Effector memory CD8-positive, alpha-beta T cell (primary cell): Measurements from ENCODE around the gene CREB3L2.
"Not testable (repeated sequence)": the region's sequence is repeated elsewhere in the genome, so short reads cannot be mapped to it uniquely, and the experiment has no call there.

ENCODE experiments used
- ATAC-seq: fragments of 150-1000 bp; cut with Tn5 transposase; replicated peaks from 2 replicates; pipeline ENCODE4 v1.10.0; 2021; ENCODE audit warnings: mild to moderate bottlenecking, moderate library complexity
- DNase-seq, 3 experiments: peaks; one replicate each; pipeline ENCODE4 v3.0.0; 2021
- H3K27ac Mint-ChIP-seq, 2 donors: one replicate each; pipeline ENCODE4 v1.8.0; 2022; ENCODE audit warnings: mild to moderate bottlenecking in 2 of 2, mixed read lengths in 2 of 2, moderate library complexity in 2 of 2
- H3K27me3 Mint-ChIP-seq, 2 donors: one replicate each; pipeline ENCODE4 v1.8.0; 2022; ENCODE audit warnings: mixed read lengths in 2 of 2
- H3K36me3 Mint-ChIP-seq: one replicate; pipeline ENCODE4 v1.8.0; 2022; ENCODE audit warnings: mild to moderate bottlenecking, moderate library complexity, mixed read lengths; ENCODE audit not compliant: insufficient read depth
- H3K4me1 Mint-ChIP-seq, 2 donors: one replicate each; pipeline ENCODE4 v1.8.0; 2022; ENCODE audit warnings: low read depth in 2 of 2, mixed read lengths in 2 of 2
- H3K4me3 Mint-ChIP-seq, 2 donors: one replicate each; pipeline ENCODE4 v1.8.0; 2022; ENCODE audit warnings: mild to moderate bottlenecking in 2 of 2, mixed read lengths in 2 of 2, moderate library complexity in 2 of 2
- H3K9me3 Mint-ChIP-seq, 2 donors: one replicate each; pipeline ENCODE4 v1.8.0; 2022; ENCODE audit warnings: mixed read lengths in 2 of 2

The CREB3L2 gene

DNA sequence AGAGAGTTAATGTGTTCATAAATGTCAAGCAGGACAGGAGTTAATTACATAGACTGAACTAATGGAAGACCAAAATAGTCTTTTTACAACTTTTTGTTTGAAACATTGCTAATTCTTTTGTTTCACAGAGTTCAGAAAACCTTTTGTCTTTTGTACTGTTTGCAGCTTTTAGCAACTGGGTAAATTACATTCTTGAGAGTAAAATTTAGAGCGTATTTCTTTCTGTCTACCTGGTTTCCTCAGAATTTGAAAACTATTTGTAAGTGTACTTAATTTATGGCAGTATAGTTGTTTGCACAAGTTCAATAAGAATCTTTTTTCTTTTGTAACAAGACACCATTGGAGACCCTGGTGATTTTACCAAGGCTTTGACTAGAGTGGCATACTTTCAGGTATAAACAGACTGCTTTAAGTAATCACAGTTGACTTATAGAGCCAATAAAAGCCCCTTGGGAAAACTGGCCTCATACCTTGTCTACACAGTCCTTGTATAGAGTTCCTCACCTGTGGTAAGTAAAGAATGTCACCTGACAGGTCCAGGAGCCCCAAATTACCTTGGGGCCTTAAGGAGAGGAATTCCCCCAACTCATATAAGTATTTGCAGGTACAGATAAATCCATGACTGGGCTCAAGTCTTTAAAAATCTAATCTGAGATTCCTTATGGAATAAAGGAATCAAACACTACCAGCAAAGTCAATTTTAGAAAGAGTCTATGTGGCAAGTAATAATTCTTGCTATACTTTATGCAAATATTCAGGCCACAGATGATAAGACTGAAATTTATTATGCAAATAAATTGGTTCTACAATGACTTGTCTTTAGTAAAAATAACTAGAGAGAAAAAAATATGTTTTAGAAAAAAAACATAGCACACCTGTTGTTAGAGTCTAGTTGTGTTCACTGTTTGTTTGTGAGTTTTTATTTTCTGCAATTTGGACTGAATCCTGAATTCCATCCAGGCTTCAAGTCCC is 23.6 kb upstream of the CREB3L2 start:
- Mint-ChIP-seq H3K4me1 (no peaks in the 10 kb centered on the region), H3K9me3 (no peaks in the 10 kb centered on the region), H3K27me3 (peaks cover 14 to 24% of the 10 kb centered on the region in 2 donors), H3K27ac (no peak overlapping the region), H3K36me3 (no peaks in the 10 kb centered on the region), H3K4me3 (no peak overlapping the region)
- ATAC-seq (no peak), DNase-seq (no peak)

DNA sequence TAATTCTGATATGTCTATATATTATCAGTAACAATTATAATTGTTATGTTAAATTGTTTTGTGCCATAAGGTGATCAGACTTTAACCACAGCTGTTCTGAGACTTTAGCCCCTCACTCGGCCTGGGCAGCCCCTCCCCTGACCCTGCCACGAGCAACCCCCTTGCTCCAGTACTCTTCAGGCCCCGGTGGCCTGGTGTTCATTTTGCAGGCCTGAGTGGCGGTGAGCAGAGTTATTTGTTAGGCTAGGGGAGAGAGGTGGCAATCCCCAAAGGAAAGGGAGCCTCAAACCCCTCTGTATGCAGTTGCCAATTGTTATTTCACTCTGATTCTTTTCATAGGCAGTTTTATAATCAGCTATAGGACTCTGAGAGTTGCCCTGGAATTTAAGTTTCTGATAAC is 22.9 kb upstream of the CREB3L2 start:
- H3K9me3 Mint-ChIP-seq, result no peaks in the 10 kb centered on the region
- no peaks in the 10 kb centered on the region for H3K36me3 Mint-ChIP-seq
- DNase-seq (no peak), ATAC-seq (no peak)
- H3K27ac Mint-ChIP-seq, result no peak overlapping the region
- no peak overlapping the region for H3K4me3 Mint-ChIP-seq
- H3K4me1 Mint-ChIP-seq, result no peaks in the 10 kb centered on the region
- peaks cover 11 to 19% of the 10 kb centered on the region in 2 donors for H3K27me3 Mint-ChIP-seq

DNA sequence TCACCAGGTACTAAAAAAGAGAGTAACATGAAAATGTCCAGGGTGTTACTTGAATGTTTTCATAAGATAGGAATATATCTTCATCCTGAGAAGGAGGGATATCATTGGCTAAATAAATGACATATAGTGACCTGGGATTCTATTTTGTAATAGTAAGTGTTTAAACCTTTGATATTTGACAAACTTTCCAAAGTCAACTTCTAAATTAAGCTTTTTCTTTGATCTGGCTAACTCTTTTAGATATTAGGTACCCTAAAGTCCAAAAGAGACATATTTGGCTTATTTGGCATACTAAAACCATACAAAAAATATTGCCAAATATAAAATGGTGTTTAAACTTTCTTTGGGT is 22.4 kb upstream of the CREB3L2 start:
- no peak overlapping the region for H3K4me3 Mint-ChIP-seq
- ATAC-seq (no peak), DNase-seq (no peak)
- no peak overlapping the region for H3K27ac Mint-ChIP-seq
- no peaks in the 10 kb centered on the region for H3K36me3 Mint-ChIP-seq
- H3K9me3 Mint-ChIP-seq, result no peaks in the 10 kb centered on the region
- no peaks in the 10 kb centered on the region for H3K4me1 Mint-ChIP-seq
- peaks cover 9 to 19% of the 10 kb centered on the region in 2 donors for H3K27me3 Mint-ChIP-seq

- ATAC-seq, result no peak
- Mint-ChIP-seq H3K27ac (no peak overlapping the region), H3K36me3 (no peaks in the 10 kb centered on the region)
Measured at GRCh38 chr7:138023618-138024342, 21.9 kb upstream of the CREB3L2 start.

DNA sequence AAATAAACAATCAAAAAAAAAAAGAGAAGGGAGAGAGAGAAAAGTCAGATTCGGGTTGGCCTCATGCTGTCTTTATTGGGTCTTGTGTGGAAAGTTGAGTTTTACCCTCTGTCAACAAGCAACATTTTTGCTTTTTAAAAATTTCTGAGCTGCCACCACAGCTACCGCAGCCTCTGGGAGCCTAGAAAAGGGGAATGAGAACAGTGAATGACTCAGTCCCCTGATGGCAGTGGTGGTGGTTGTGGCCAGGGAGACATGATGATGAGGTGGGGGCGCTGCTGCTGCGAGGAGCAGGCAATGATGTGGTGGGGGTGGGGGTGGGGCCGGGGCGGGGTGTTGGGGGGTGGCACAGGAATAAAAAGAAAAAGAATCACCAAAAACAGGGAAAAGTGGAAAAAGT is 20.0 kb upstream of the CREB3L2 start:
- ATAC-seq (no peak), DNase-seq (no peak)
- Mint-ChIP-seq H3K9me3 (no peaks in the 10 kb centered on the region), H3K4me3 (no peak overlapping the region), H3K4me1 (no peaks in the 10 kb centered on the region), H3K27ac (no peak overlapping the region), H3K36me3 (no peaks in the 10 kb centered on the region), H3K27me3 (peaks cover 0 to 10% of the 10 kb centered on the region in 2 donors)

More at GRCh38 chr7:138023618-138024342, 21.9 kb upstream of the CREB3L2 start:
- no peaks in the 10 kb centered on the region for H3K4me1 Mint-ChIP-seq
- H3K9me3 Mint-ChIP-seq, result no peaks in the 10 kb centered on the region
- no peak overlapping the region for H3K4me3 Mint-ChIP-seq
- peaks cover 4 to 19% of the 10 kb centered on the region in 2 donors for H3K27me3 Mint-ChIP-seq
- no peak for DNase-seq

DNA sequence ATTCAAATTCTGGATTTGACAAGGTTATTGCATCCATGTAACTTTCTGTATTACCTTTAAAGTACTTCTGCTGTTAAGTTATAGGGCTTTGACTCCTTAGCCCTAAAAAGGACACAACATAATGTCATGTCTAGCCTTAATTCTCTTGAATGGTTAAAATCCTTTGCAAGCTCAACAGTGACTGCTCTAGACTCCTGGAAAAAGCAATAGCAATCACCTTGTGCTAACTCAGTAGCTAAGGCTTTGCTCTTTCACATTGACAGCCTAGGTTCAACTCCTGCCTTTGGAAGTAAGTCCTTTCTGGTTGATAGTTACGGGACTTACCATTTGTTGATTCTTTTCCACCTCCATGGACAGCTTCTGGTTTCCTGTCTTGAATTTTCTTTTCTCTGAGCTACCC is 16.1 kb upstream of the CREB3L2 start:
- Mint-ChIP-seq H3K36me3 (no peaks in the 10 kb centered on the region), H3K9me3 (no peaks in the 10 kb centered on the region), H3K27me3 (peaks cover 0 to 8% of the 10 kb centered on the region in 2 donors), H3K4me3 (no peak overlapping the region), H3K4me1 (no peaks in the 10 kb centered on the region), H3K27ac (no peak overlapping the region)
- DNase-seq (no peak), ATAC-seq (no peak)

DNA sequence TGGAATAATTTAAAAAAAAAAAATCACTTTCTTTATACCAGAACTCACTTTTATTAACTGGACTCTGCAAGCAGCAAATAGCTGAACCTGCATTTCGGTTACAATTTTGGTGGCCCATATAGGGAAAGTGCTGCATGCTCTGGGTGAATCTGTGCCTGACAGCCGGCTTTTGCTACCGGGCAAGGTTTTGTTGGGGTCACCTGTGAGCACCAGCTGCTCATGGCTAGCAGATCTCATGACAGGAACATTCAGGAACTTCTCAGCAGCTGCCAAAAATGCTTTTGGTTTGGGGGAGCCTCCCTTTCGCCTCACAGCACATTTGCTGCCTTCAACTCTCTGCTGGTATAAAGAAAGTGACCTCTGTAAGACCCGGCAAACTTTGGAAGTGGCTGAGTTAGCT is 13.2 kb upstream of the CREB3L2 start:
- ATAC-seq (no peak), DNase-seq (no peak)
- H3K4me1 Mint-ChIP-seq, result no peaks in the 10 kb centered on the region
- no peaks in the 10 kb centered on the region for H3K27me3 Mint-ChIP-seq
- no peak overlapping the region for H3K4me3 Mint-ChIP-seq
- H3K9me3 Mint-ChIP-seq, result no peaks in the 10 kb centered on the region
- no peaks in the 10 kb centered on the region for H3K36me3 Mint-ChIP-seq
- H3K27ac Mint-ChIP-seq, result no peak overlapping the region

DNA sequence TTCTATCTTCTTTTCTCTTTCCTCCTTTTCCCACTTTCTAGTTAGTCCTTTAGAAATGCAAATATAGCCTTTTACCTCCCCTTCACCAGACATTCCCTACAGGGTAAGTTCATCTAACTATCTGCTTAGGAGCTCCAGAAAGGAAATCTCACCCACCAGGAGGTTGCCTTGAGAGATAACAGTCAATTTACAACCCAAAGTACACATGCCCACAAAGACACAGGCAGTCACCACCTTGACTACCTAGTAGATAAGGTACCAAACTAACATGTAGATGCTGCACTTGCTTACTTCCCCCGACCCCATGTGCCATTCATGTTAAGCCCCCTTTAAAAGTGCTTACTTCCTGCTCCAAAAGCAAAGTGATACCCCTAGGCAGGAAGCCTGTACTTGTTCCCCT is 12.8 kb upstream of the CREB3L2 start:
- peaks cover 3 to 4% of the 10 kb centered on the region in 2 donors for H3K27me3 Mint-ChIP-seq
- no peak for DNase-seq

GRCh38 chr7:138014201-138014600 is 12.3 kb upstream of the CREB3L2 start:
- H3K9me3 Mint-ChIP-seq, H3K4me1 Mint-ChIP-seq, H3K27me3 Mint-ChIP-seq, H3K27ac Mint-ChIP-seq, H3K36me3 Mint-ChIP-seq, H3K4me3 Mint-ChIP-seq, ATAC-seq, DNase-seq: not testable (repeated sequence)

More for the DNA sequence above, 12.8 kb upstream of the CREB3L2 start:
- ATAC-seq, result no peak
- H3K9me3 Mint-ChIP-seq, result no peaks in the 10 kb centered on the region
- no peak overlapping the region for H3K27ac Mint-ChIP-seq
- H3K4me3 Mint-ChIP-seq, result no peak overlapping the region
- no peaks in the 10 kb centered on the region for H3K4me1 Mint-ChIP-seq
- H3K36me3 Mint-ChIP-seq, result no peaks in the 10 kb centered on the region

- ATAC-seq (no peak), DNase-seq (no peak)
- peaks cover 0 to 4% of the 10 kb centered on the region in 2 donors for H3K4me1 Mint-ChIP-seq
- H3K36me3 Mint-ChIP-seq, result no peaks in the 10 kb centered on the region
- no peak overlapping the region for H3K4me3 Mint-ChIP-seq
- peaks cover 7 to 9% of the 10 kb centered on the region in 2 donors for H3K27me3 Mint-ChIP-seq
- no peak overlapping the region for H3K27ac Mint-ChIP-seq
- H3K9me3 Mint-ChIP-seq, result no peaks in the 10 kb centered on the region
Measured at GRCh38 chr7:138009350-138009653, 7.4 kb upstream of the CREB3L2 start.

GRCh38 chr7:138008588-138009349 is 6.9 kb upstream of the CREB3L2 start:
- Mint-ChIP-seq H3K36me3 (no peaks in the 10 kb centered on the region), H3K9me3 (no peaks in the 10 kb centered on the region), H3K4me1 (peaks cover 0 to 4% of the 10 kb centered on the region in 2 donors), H3K27ac (no peak overlapping the region), H3K4me3 (no peak overlapping the region), H3K27me3 (peaks cover 7 to 9% of the 10 kb centered on the region in 2 donors)
- peak; percentile 33 to 46 (median 37) for DNase-seq
- ATAC-seq, result peak; percentile 67

DNA sequence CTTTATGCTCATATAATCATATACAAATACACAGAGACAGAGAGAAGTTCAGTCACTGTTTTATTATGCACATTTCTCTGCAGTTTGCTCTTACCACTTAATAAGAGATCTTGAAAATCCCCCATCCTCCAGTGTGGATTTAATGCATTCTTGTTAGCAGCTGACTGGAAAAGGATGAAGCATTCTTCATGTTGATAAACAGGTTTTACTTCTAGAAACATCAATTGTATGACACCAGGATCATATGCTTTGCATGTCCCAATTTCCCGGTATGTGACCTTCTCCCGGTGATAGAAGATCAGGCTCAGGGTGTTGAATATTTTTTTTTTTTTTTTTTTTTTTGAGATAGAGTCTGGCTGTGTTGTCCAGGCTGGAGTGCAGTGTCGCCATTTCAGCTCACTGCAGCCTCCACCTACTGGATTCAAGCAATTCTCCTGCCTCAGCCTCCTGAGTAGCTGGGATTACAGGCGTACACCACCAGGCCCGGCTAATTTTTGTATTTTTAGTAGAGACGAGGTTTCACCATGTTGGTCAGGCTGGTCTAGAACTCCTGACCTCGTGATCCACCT is 6.2 kb upstream of the CREB3L2 start:
- DNase-seq (no peak), ATAC-seq (no peak)
- Mint-ChIP-seq H3K27me3 (peaks cover 7 to 9% of the 10 kb centered on the region in 2 donors), H3K9me3 (no peaks in the 10 kb centered on the region), H3K27ac (no peak overlapping the region), H3K4me3 (no peak overlapping the region), H3K36me3 (no peaks in the 10 kb centered on the region), H3K4me1 (peaks cover 0 to 4% of the 10 kb centered on the region in 2 donors)

GRCh38 chr7:138006106-138006505 is 4.2 kb upstream of the CREB3L2 start:
- peaks cover 7 to 9% of the 10 kb centered on the region in 2 donors for H3K27me3 Mint-ChIP-seq
- no peak for ATAC-seq
- DNase-seq, result no peak
- no peaks in the 10 kb centered on the region for H3K9me3 Mint-ChIP-seq
- no peak overlapping the region for H3K4me3 Mint-ChIP-seq
- H3K36me3 Mint-ChIP-seq, result peaks cover 13% of the 10 kb centered on the region
- peak overlapping the region in 1 of 2 donors; percentile 29 for H3K27ac Mint-ChIP-seq
- peaks cover 4 to 8% of the 10 kb centered on the region in 2 donors for H3K4me1 Mint-ChIP-seq
